Neural crest cell (in vitro differentiated cells): Measurements from ENCODE around the gene MELTF. TPM values are rescaled to one million over a fixed set of nuclear protein-coding genes. Genes with fewer than 3 reads are reported as not detected.

Source experiments
- DNase-seq: peaks from one replicate; pipeline ENCODE4 v3.0.0; 2021; ENCODE audit warnings: low read depth, mixed read lengths, low spot score
- H3K27ac Mint-ChIP-seq: one replicate; pipeline ENCODE4 v1.8.0; 2021; ENCODE audit warnings: mild to moderate bottlenecking, mixed read lengths; ENCODE audit not compliant: unreplicated experiment
- H3K27me3 Mint-ChIP-seq: 2 replicates; pipeline ENCODE4 v1.8.0; 2021; ENCODE audit warnings: low read depth, mild to moderate bottlenecking, mixed read lengths
- H3K36me3 Mint-ChIP-seq: 2 replicates; pipeline ENCODE4 v1.8.0; 2021; ENCODE audit warnings: low read depth, mild to moderate bottlenecking, mixed read lengths
- H3K4me1 Mint-ChIP-seq: 2 replicates; pipeline ENCODE4 v1.8.0; 2021; ENCODE audit warnings: mixed read lengths
- H3K4me3 Mint-ChIP-seq: one replicate; pipeline ENCODE4 v1.8.0; 2021; ENCODE audit warnings: mild to moderate bottlenecking, mixed read lengths
- H3K9me3 Mint-ChIP-seq: 2 replicates; pipeline ENCODE4 v1.8.0; 2021; ENCODE audit warnings: mixed read lengths
- total RNA-seq: library from RNA; stranded (reverse); gene quantifications from 2 replicates; pipeline ENCODE4 v1.2.1, GENCODE V29; 2021
- TF ChIP-seq, protein P1 (sequence below): fragments of 200-600 bp; sonication (generic); conservative IDR thresholded peaks from 2 replicates; pipeline ENCODE4 v1.5.0; 2021; ENCODE audit warnings: antibody characterized with exemption, mild to moderate bottlenecking

MELTF gene
- total RNA-seq, 1 donor from 2014 or later: 3.9 TPM

DNA sequence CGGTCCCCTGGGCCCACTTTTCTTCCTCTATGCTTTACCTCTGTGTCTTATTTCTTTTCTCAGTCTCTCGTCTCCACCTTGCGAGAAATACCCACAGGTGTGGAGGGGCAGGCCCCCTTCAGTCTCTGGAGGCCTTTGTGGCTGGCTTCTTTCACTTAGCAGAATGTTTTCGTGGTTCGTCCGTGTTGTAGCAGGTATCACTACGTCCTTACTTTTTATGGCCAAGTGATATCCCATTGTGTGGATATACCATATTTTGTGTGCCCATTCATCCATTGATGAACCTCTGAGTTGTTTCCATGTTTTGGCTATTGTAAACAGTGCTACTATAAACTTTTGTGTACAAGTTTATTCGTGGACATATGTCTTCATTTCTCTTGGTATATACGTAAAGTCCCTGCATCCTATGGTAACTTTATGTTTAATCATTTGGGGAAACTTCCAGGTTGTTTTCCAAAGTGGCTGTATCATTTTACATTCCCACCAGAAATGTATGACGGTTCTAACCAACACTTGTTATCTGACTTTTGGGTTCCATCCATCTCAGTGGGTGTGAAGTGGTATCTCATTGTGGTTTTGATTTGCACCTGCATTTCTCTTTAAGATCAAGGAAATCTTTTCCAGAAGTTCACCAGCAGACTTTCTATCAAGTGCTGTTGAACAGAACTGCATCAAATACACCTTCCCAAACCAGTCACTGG, 66.5 kb downstream of the MELTF start:
- Mint-ChIP-seq H3K36me3 (no peaks in the 10 kb centered on the region), H3K4me1 (peaks cover 5% of the 10 kb centered on the region), H3K27ac (no peak overlapping the region), H3K9me3 (no peaks in the 10 kb centered on the region), H3K4me3 (no peak overlapping the region), H3K27me3 (peaks cover 29% of the 10 kb centered on the region)
- TF ChIP-seq, protein P1, sequence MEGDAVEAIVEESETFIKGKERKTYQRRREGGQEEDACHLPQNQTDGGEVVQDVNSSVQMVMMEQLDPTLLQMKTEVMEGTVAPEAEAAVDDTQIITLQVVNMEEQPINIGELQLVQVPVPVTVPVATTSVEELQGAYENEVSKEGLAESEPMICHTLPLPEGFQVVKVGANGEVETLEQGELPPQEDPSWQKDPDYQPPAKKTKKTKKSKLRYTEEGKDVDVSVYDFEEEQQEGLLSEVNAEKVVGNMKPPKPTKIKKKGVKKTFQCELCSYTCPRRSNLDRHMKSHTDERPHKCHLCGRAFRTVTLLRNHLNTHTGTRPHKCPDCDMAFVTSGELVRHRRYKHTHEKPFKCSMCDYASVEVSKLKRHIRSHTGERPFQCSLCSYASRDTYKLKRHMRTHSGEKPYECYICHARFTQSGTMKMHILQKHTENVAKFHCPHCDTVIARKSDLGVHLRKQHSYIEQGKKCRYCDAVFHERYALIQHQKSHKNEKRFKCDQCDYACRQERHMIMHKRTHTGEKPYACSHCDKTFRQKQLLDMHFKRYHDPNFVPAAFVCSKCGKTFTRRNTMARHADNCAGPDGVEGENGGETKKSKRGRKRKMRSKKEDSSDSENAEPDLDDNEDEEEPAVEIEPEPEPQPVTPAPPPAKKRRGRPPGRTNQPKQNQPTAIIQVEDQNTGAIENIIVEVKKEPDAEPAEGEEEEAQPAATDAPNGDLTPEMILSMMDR: no peak
- DNase-seq: no peak

DNA sequence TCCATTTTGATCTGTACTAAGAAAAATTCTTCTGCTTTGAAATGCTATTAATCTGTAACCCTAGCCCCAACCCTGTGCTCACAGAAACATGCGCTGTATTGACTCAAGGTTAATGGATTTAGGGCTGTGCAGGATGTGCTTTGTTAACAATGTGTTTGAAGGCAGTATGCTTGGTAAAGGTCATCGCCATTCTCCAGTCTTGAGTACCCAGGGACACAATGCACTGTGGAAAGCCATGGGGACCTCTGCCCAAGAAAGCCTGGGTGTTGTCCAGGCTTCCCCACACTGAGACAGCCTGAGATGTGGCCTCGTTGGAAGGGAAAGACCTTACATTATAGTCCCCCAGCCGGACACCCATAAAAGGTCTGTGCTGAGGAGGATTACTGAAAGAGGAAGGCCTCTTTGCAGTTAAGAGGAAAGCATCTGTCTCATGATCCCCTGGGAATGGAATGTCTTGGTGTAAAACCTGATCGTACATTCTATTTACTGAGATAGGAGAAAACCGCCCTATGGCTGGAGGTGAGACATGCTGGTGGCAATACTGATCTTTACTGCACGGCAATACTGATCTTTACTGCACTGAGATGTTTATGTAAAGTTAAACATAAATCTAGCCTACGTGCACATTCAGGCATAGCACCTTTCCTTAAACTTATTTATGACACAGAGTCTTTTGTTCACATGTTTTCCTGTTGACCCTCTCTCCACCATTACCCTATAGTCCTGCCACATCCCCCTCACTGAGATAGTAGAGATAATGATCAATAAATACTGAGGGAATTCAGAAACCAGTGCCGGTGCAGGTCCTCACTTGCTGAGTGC, 67.3 kb downstream of the MELTF start:
- Mint-ChIP-seq H3K36me3 (no peaks in the 10 kb centered on the region), H3K4me3 (no peak overlapping the region), H3K27ac (no peak overlapping the region), H3K9me3 (no peaks in the 10 kb centered on the region), H3K27me3 (peaks cover 21% of the 10 kb centered on the region), H3K4me1 (no peaks in the 10 kb centered on the region)
- no peak for DNase-seq
- TF ChIP-seq, protein P1: no peak

DNA sequence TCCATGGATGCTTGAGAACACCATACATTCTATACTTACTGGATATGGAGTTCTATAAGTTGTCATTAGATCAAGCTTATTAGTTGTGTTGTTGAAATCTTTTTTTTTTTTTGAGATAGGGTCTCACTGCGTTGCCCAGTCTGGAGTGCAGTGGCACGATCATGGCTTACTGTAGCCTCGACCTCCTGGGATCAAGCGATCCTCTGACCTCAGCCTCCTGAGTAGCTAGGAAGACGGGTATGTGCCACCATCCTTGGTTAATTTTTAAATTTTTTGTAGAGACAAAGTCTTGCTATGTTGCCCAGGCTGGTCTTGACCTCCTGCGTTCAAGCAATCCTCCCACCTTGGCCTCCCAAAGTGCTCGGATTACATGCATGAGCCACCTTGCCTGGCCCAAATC, 74.8 kb downstream of the MELTF start:
- Mint-ChIP-seq H3K36me3 (no peaks in the 10 kb centered on the region), H3K9me3 (no peaks in the 10 kb centered on the region), H3K4me3 (no peak overlapping the region), H3K27ac (no peak overlapping the region), H3K27me3 (peaks cover 16% of the 10 kb centered on the region), H3K4me1 (no peaks in the 10 kb centered on the region)
- TF ChIP-seq, protein P1: no peak
- DNase-seq: no peak

Other genes starting within 250 kb of the MELTF start
- gene SENP5, start 161.9 kb downstream of the MELTF start, total RNA-seq: 41.3 and 44.4 TPM in 2 replicates
- gene NCBP2, start 87.3 kb downstream of the MELTF start, total RNA-seq: 117 and 122 TPM in 2 replicates
- gene PIGZ, start 61.0 kb downstream of the MELTF start, total RNA-seq: 1.9 TPM in 2 replicates